Stimulated activated CD4-positive, alpha-beta T cell treated with anti-CD3 and anti-CD28 coated beads, Interleukin-1b, Interleukin-23, amount 100 ng/mL, for 48 hours (primary cell): ENCODE data around the gene RPL4.

ENCODE experiments used
- DNase-seq: peaks from one replicate; pipeline ENCODE4 v3.0.0-alpha.2; 2020

Gene RPL4

GRCh38 chr15:66454143-66454542, 50.5 kb downstream of the RPL4 start:
- DNase-seq = no peak

GRCh38 chr15:66452971-66453580, 51.6 kb downstream of the RPL4 start:
- no peak for DNase-seq

- no peak for DNase-seq
Measured at GRCh38 chr15:66452420-66452819, 52.2 kb downstream of the RPL4 start.
